ENCODE data around the gene SETBP1.

The SETBP1 gene

DNA sequence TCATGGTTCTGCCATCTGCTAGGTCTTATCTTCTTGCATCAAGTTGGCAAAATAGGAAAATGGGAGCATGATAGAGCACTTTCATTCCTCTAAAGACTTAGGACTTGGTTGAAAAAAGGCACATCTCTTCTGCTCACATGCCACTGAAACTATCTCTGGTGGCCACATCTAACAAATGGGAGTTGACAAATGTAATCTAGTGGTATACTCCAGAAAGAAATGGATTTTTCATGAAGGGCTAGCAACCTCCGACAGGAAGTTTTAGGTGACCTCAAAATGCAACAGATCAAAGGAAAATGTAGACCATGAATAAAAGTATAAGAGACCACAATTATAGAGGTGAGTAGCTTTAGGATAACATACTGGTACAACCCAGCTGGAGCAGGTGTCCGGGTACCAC is 224.1 kb downstream of the SETBP1 start:
- TF ChIP-seq, protein P1, sequence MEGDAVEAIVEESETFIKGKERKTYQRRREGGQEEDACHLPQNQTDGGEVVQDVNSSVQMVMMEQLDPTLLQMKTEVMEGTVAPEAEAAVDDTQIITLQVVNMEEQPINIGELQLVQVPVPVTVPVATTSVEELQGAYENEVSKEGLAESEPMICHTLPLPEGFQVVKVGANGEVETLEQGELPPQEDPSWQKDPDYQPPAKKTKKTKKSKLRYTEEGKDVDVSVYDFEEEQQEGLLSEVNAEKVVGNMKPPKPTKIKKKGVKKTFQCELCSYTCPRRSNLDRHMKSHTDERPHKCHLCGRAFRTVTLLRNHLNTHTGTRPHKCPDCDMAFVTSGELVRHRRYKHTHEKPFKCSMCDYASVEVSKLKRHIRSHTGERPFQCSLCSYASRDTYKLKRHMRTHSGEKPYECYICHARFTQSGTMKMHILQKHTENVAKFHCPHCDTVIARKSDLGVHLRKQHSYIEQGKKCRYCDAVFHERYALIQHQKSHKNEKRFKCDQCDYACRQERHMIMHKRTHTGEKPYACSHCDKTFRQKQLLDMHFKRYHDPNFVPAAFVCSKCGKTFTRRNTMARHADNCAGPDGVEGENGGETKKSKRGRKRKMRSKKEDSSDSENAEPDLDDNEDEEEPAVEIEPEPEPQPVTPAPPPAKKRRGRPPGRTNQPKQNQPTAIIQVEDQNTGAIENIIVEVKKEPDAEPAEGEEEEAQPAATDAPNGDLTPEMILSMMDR (IDR thresholded peaks at IDR 0.05; ENCODE audit: insufficient read depth, missing control alignments): no peak
- no peak for DNase-seq (ENCODE audit: insufficient read length, low spot score)
- FAIRE-seq: no peak

DNA sequence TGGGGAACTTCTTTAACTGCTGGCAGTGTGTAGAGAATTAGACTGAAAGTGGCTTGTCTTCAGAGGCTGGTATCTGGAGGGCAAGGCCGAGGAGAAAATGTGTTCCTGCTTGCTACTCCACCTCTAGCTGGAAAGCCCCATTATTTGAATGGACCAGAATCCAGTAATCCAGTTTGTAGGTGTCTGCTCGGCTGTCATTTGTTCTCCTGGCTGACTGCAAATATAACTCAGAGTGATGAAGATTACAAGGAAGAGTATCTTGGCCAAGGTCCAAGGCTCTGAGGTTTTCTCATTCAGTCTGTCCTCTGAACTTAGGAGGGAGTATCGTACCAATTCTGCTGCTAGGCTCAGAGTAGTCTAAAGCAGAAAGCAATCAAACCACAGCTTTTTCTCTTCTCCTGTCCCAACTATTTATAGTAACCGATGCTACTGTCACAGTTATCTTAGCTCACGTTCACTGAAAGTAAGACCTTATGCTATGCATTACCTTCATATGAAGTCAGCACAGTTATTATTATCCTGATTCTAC is 228.6 kb downstream of the SETBP1 start:
- FAIRE-seq: no peak
- no peak for DNase-seq (ENCODE audit: insufficient read length, low spot score)

DNA sequence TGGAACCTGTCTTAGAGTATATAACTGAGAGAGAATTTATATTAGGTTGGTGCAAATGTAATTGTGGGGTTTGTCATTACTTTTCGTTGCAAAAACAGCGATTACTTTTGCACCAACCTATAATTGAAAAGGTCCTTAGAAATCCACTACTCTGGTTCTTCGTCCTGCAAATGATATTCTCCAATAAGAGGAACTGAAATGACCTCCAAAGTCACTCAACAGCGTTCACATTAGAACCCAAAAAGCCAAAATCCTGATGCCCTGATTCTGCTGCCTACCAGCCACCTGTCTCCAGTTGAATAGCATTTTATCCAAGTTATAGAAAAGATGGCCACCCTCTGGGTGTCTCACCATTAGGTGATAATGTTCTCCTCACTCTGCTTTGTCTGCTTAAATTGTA is 230.6 kb downstream of the SETBP1 start:
- TF ChIP-seq, protein P1 (IDR thresholded peaks at IDR 0.05; ENCODE audit: insufficient read depth, missing control alignments): no peak
- DNase-seq (ENCODE audit: insufficient read length, low spot score) (no peak), FAIRE-seq (no peak)

More for the DNA sequence above, 228.6 kb downstream of the SETBP1 start:
- TF ChIP-seq, protein P1 (IDR thresholded peaks at IDR 0.05; ENCODE audit: insufficient read depth, missing control alignments): no peak

DNA sequence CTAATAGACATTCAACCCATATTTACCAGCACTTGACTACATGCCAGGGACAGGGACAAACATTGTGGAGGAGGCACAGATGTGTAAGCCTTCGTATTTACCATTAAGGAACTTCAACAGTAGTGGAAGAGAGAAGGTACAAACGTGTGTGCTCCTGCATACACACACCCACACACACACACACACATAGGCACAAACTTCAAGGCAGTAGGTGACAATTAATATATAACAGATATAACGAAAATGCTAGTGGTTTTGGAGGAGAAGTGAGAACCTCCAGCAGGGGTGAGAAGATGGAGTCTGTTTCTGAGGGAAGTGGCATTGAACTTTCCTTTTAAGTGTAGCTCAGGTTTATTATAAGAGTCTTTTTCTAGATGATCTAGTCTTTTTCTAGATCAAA is 231.1 kb downstream of the SETBP1 start:
- DNase-seq (ENCODE audit: insufficient read length, low spot score) (no peak), FAIRE-seq (no peak)
- TF ChIP-seq, protein P1 (IDR thresholded peaks at IDR 0.05; ENCODE audit: insufficient read depth, missing control alignments): no peak

DNA sequence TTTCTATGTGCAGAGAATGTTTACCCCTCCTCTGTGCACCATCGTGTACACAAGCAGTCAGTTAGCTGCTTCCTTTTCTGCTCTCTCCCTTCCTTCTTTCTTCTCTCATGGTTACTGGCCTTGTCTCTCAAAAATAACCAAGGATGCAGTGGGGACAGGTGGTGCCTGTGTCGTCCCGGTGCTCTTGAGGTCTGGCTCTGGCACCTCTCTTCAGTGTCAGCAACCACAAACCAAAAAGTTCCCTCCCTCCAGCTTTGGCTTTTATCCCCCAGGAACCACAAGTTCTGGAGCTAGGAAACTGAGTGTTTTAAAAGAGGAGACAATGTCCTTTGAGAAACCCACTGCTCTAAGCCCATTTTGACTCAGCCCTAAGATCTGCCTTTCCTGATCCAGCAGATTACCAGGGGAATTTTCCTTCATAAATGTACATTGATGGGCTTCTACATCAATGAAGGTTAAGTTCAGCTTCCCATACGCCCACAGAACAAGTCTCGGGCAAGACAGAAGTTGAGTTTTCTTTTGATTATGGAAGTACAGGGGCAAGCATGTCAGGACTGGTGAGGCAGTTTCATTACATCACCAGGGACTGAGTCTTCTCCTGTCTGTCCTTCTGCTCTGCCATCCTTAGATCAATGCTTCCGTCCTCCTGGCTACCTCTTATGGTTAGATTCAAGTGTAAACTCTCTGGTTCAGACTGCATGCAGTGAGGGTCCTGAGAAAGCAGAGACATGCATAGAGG is 232.2 kb downstream of the SETBP1 start:
- DNase-seq (ENCODE audit: insufficient read length, low spot score): no peak
- FAIRE-seq: no peak
- TF ChIP-seq, protein P1 (IDR thresholded peaks at IDR 0.05; ENCODE audit: insufficient read depth, missing control alignments): no peak

DNA sequence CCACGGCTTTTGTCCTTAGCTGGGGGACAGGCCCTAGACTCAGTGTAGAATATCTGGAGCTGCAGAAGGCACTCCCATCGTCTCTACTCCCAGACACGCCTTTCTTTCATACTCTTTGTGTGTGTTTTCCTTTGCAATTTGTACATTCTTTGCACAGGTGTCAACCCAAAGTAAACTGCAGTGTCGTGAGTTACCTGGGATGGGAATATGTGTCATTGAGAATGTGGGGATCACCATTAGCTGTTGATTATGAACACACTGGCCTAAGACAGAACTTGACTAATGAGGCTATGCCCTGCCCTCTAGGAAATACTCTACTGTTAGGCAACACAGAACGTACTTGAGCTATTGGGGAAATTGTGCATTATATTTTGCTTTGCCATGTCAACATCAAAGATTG is 233.3 kb downstream of the SETBP1 start:
- no peak for FAIRE-seq
- DNase-seq (ENCODE audit: insufficient read length, low spot score): no peak
- TF ChIP-seq, protein P1 (IDR thresholded peaks at IDR 0.05; ENCODE audit: insufficient read depth, missing control alignments): no peak

DNA sequence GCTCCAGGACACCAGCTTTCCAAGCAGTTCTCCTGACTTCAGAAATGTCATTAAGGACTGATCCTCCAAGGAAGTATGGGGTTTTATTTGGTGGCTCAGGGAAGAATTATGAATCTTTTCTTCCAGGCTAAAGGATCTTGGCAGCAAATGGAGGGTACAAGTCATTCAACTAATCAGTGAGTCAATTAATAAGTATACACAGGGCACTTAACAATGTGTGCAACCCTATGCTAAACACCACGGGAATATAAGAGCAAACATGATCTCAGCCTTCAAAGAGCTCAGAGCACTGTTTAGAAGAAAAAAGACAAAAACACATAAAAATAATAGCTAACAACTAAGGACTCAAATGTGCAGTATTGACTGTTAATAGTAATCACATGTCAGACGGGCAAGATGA is 234.5 kb downstream of the SETBP1 start:
- FAIRE-seq: no peak

More for the DNA sequence above, 234.5 kb downstream of the SETBP1 start:
- TF ChIP-seq, protein P1 (IDR thresholded peaks at IDR 0.05; ENCODE audit: insufficient read depth, missing control alignments): no peak
- DNase-seq (ENCODE audit: insufficient read length, low spot score): no peak
